ENCODE measurements around the gene TMEM63B. TPM values are rescaled to one million over a fixed set of nuclear protein-coding genes. Genes with fewer than 3 reads are reported as not detected.
A peak's percentile ranks its signal among the peaks of the same experiment; 100 is the strongest.
"Not testable (repeated sequence)": the region's sequence is repeated elsewhere in the genome, so short reads cannot be mapped to it uniquely, and the experiment has no call there.

Gene TMEM63B
- total RNA-seq, 1 experiment from 2014 or later: 25.5 TPM

DNA sequence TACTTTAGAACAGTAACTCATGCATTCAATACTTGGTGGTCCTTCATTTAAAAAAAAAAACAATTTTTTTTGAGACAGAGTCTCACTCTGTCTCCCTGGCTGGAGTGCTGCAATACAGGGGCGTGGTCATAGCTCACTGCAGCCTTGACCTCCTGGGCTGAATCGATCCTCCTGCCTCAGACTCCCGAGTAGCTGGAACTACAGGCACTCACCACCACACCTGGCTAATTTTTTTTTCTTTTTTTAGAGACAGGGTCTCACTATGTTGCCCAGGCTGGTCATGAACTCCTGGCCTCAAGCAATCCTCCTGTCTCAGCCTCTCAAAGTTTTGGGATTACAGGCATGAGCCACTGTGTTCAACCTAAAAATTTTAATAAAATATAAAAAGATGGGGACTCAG lies 17.2 kb downstream of the TMEM63B start:
- DNase-seq (ENCODE audit: low read depth): not testable (repeated sequence)

DNA sequence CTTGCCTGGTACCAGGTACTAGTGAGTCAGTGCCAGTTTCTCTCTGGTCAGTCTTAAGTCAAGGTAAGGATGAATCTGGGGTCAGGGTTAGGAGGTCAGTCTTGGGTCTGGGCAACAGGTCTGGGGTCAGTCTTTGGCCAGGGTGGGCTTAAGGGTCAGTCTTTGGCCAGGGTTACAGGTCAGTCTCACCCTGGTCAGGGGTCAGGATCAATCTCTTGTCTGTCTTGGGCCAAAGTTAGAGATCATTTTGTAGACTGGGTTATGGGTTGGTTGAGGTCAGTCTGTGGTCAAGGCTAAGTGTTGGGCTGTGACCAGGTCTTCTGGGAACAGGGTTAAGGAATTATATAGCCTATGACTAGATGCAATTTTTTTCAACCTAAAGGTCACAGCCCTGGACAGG lies 18.5 kb downstream of the TMEM63B start:
- no peak for DNase-seq (ENCODE audit: low read depth)

DNA sequence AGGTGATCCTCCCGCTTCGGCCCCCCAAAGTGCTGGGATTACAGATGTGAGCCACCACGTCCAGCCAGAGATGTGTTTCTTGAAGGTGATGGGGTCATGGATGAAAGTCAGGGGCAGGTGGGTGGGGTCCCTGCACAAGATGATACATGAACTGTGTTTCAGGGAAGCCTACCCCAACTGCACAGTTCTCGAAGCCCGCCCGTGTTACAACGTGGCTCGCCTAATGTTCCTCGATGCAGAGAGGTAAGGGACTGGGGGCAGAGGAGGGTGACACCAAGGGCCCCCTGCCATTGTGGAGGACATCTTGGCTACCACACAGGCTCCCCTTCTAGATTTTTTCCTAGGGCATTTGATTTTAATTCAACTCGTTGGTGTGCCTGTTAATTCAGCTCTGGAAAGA lies 19.3 kb downstream of the TMEM63B start:
- DNase-seq (ENCODE audit: low read depth): no peak

DNA sequence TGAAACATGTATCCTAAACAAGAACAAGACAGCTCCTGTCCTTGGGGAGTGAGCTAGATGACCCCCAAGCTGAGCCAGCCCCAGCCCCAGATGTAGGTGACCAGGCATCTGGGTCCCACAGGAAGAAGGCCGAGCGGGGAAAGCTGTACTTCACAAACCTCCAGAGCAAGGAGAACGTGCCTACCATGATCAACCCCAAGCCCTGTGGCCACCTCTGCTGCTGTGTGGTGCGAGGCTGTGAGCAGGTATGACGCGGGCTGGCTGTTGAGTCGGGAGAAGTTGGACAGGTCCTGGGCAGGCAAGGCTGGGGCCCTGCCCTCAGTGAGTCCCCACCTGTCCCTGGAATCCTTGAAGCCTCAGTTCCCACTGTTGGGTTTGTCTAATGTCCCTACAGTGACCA lies 19.9 kb downstream of the TMEM63B start:
- no peak for DNase-seq (ENCODE audit: low read depth)

DNA sequence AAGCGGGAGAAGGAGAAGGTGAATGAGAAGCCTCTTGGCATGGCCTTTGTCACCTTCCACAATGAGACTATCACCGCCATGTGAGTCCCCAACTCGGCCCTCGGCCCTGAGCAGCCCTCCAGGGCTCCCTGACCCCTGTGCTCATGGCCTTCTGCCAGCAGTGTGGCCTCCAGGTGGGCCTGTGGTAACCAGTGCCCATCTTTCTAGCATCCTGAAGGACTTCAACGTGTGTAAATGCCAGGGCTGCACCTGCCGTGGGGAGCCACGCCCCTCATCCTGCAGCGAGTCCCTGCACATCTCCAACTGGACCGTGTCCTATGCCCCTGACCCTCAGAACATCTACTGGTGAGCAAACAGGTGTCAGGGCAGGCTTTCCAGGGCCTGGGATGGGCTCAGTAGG lies 21.0 kb downstream of the TMEM63B start:
- DNase-seq (ENCODE audit: low read depth): no peak

DNA sequence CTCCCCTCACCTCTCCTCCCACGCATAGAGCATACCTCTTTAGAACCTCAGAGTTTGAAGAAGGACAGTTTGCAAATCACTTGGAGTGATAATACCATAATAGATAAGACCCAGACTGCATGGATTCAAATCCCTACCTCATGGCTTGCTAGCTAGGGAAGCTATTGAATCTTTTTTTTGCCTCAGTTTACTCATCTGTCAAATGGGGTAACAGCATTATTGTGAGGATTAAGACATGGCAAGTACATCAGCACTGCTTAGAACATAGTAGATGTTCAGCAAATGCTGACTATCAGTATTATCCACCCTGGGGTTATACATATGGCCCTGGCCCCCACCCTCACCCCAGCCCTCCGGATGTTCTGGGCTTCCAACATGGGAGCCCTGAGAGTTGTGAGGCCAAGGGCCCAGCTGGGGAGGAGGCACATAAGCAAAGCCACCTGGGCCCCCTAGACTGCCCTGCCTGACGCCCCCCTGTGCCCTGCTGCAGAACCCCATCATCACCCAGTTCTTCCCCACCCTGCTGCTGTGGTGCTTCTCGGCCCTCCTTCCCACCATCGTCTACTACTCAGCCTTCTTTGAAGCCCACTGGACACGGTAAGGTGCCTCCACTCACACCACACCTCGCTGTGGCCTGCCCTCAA lies 22.1 kb downstream of the TMEM63B start:
- no peak for DNase-seq (ENCODE audit: low read depth)

DNA sequence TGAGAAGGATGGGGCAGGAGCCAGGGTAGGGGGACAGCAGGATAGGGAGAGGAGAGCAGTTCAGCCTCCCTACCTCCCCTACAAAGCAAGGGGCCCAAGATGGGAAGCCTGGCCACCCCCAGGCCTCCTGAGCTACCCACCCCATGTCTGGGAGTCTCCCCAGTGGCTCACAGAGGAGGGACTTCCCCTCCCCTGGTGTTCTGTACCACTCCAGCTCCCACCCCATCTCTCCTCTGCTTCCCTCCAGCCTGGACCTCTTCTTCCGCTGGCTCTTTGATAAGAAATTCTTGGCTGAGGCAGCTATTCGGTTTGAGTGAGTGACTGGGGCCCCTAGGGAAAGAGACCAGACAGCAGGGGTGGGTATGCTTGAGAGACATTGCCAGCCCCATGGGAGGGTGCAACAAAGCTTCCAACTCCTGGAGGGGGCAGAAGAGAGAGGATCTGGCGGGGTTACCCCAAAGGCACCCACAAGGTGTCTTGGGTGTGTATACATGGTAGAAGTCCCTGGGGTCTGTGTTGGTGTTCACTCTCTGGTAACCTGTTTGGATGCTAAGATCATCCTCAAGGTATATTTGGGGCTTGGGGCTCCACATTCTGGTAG lies 23.1 kb downstream of the TMEM63B start:
- no peak for DNase-seq (ENCODE audit: low read depth)

DNA sequence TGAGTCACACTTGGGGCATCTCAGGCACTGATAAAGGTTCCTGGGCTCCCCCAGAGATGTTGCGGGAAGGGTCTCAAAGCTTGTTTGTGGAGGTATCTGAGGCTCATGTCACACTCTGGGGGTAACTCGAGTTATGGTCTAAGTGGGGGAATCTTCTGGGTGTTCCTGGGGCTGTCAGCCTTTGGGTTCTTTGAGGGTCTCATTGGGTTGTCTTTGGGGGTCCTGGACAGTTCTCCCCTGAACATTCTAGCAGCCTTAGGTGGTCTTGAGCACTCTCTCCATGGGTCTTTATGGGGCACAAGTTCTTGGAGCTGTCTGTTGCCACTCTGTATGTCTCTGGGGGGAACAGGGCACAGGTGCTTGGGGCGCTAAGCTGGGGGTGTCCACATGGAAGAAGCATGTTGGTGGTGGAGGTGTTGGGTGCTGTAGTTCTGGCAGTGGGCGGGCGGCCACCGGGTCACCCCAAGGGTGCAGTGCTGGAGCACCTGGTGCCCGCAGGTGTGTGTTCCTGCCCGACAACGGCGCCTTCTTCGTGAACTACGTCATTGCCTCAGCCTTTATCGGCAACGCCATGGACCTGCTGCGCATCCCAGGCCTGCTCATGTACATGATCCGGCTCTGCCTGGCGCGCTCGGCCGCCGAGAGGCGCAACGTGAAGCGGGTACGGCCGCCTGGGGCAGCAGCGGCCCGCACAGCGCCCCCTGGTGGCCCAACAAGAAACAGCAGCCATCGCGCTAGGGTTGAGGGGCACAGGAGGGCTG lies 24.2 kb downstream of the TMEM63B start:
- peak; percentile 83 for DNase-seq (ENCODE audit: low read depth)

DNA sequence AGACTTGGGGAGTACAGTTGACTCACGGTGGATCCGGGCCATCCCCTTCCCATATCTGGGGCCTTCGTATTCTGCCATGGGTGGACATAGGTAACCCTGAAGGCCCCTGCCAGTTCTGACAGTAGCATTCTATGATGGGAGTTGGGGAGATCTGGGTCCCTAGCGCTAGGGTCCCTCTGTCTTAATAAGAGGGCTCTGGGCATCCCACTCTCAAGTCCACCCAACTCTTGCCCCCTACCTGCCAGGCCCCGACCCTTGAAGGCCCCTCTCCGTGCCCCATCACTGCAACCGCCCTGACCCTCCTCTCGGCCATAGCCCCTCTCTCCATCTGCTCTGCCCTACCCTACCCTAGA lies 24.7 kb downstream of the TMEM63B start:
- DNase-seq (ENCODE audit: low read depth): no peak

DNA sequence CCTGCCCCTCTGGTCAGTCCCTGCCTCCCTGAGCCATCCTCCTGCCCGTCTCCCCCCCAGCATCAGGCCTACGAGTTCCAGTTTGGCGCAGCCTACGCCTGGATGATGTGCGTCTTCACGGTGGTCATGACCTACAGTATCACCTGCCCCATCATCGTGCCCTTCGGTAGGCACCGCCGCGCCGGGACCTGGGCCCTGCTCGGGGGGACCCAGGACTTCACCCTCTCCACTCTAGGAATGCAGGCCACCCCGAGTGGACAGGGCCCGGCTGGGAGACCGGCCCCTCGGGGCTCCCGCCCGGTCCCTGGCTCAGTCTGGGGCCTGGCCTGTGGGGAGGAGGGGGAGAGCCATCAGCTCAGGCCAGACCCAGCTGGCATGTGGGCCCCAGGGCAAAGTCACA lies 25.2 kb downstream of the TMEM63B start:
- DNase-seq (ENCODE audit: low read depth): no peak

DNA sequence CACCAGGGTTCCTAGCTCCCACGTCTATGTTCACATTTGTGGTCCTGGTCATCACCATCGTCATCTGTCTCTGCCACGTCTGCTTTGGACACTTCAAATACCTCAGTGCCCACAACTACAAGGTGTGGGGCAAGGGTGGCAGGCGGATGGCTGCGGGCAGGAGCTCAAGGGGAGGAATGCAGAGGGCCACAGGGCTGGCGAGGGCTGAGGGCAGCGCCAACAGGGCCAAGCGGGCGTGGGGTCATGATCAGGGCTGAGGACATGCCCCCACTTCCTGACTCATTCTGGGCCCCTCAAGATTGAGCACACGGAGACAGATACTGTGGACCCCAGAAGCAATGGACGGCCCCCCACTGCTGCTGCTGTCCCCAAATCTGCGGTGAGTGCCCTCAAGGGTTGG lies 26.7 kb downstream of the TMEM63B start:
- no peak for DNase-seq (ENCODE audit: low read depth)

DNA sequence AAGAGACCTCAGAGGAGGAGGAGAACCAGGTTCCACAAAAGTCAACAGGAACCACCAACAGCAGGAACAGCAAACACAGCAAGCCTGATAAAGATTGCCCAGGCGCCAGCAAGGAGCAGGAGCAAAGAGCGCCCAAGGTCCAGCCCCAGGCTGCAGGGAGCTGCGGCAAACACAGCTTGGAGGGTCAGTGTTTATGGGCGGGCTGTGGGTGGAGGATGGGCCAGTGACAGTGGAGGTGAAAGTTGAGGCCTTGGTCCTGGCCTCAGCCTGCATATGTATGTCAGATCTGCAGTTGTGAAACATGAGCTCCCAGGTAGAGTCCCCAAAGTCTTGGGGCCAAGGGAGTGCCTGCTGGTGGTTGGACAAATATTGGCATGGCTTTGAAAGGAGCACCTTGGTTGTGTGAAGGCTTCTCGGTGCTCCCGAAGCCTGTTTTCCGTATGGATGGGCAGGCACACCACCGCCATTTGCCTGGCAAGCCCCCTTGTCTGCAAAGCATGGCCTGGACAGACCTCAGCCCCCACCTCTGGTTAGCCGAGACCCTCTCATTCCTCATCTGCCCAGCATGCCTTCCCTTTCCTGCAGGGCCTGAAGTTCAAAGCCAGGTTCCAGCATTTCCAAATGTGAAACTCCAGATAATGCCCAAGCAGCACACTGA lies 29.3 kb downstream of the TMEM63B start:
- no peak for DNase-seq (ENCODE audit: low read depth)

DNA sequence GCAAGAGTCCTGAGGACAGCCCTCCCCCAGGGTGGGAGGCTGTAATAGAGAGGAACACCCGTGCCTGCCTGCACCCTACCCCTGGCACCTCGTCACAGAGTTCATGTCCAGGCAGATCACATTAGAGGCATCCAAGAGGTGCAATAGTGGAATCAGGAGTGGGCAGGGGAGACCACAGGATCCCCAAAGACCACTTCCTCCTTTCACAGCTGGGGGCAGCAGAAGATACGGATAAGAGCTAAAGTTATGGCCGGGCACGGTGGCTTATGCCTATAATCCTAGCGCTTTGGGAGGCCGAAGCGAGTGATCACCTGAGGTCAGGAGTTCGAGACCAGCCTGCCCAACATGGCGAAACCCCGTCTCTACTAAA lies 29.8 kb downstream of the TMEM63B start:
- DNase-seq (ENCODE audit: low read depth): no peak

DNA sequence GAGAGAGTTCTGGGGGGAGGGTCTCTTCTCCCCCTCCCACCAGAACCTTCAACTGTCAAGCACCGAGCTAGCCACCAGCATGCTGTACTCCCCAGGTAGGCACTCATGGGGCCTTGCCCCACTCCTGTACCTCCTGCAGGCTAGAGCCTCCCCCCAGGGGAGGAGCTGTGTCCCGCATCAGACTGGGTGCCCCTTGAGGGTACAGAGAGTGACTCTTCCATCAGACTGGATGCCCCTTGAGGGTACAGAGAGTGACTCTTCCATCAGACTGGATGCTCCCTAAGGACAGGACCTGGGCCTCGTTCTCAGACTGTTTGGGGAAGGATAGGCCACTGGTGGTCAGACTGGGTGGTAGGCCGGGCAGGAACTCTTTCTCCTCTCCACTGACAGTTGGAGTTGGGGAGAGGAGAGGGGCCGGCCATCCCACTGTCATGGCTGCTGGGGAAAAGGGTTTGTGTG lies 31.4 kb downstream of the TMEM63B start, which contains the start of gene CAPN11:
Gene CAPN11 (plus strand): TSS at position 51 of the 459 bp plus-strand sequence. CDS start 29 bp downstream, at position 80.
- DNase-seq (ENCODE audit: low read depth): no peak

DNA sequence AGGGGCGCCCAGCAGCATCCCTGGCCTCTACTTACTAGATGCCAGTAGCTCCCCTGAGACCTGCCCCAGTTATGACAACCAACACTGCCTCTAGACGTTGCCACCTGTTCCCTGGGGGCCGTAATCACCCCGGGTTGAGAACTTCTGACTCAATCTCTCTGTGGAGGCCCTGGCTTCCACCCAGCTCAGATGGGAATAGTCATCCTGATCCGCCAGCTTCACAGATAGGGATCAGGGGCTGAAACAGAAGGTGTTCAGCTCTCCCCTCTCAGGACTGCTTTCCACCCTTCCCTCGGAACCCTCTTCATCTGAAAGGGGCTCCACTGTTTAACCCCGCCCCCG lies 34.6 kb downstream of the TMEM63B start:
- DNase-seq (ENCODE audit: low read depth): peak; percentile 85

DNA sequence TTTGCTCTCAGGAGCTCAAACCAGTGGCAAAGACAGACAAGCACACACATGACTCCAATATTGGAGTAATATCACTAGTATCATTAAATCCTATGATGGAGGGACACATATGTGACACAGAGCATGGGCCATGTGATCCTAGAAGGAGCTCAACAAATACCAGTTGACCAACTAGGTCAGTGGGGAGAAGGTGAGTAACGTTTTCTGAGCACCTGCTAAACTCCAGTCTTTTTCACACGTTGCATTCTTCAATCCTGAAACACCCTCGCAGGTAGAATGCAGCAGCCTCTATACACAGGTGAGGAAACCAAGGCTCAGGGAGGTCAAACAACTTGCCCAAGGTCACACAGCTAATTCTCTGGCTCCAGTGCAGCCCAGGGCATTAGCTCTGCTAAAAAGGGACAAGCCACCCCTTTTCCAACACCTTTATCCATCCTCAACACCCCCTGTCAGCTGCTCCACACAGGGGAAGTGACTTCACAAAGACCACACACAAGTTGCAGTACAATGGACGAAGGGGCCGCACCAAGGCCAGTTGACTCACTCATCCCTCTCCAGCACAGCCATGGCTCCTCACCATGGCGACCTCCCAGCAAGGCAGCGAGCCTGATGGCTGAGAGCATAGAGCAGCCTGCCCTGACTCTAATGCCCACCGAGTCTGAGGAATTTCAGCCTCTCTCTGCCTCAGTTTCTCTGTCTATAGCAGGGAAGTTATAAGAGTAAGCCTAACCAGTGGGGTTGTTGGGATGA lies 35.7 kb downstream of the TMEM63B start:
- peak; percentile 32 for DNase-seq (ENCODE audit: low read depth)

DNA sequence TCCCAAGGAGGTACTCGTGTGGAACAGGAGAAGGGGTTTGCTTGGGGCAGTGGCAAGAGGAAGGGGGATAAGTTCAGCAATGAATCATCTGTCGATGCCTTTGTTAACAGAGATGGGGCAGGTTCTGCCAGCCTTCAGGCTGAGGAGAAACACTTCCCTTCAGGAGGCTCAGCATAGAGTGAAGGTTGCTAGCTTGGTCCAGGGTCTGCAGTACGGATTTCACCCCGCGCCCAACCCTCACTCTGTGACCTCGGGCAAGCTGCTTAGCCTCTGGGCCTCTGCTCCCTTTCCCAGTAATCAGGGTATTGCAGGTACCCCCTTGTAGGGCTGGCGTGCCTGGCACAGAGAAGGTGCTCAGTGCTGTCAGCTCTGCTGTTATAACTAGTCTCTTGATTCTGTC lies 38.8 kb downstream of the TMEM63B start:
- DNase-seq (ENCODE audit: low read depth): no peak

DNA sequence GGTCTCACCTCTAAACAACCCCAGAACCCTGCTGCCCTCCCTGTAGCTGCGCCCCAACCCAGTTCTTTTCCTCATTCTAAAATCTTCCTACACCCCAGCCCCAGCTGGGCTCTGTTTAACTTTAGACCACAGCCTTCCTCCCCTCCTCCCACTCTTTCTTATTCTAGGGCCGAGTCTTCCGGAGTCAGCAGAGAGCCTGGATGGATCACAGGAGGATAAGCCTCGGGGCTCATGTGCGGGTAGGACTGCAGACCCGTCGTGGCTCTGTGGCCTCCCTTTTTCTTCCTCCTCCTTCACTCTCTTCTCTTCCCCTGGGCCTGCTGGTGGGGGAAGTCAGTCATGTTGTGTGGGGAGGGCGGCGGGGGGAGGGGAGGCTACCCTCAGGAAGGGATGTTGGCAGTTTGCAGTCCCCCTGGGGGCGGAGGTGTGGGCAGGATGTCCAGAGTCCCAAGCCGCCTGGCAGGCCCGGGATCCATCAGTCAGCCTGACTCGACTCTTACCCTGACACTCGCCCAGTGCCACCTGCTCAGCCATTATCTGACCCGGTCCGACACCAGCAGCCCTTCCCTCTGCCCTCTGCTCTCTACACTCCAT lies 39.3 kb downstream of the TMEM63B start:
- no peak for DNase-seq (ENCODE audit: low read depth)

DNA sequence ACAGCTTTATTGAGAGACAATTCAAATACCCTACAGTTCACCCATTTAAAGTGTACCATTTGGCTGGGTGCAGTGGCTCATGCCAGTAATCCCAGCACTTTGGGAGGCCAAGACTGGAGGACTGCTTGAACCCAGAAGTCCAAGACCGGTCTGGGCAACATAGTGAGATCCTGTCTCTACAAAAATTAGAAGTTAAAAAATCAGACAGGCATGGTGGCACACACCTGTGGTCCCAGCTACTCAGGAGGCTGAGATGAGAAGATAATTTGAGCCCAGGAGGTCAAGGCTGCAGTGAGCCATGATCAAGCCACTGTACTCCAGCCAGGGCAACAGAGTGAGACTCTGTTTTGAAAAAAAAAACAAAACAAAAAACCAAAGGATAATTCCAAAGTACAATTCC lies 40.2 kb downstream of the TMEM63B start:
- no peak for DNase-seq (ENCODE audit: low read depth)

DNA sequence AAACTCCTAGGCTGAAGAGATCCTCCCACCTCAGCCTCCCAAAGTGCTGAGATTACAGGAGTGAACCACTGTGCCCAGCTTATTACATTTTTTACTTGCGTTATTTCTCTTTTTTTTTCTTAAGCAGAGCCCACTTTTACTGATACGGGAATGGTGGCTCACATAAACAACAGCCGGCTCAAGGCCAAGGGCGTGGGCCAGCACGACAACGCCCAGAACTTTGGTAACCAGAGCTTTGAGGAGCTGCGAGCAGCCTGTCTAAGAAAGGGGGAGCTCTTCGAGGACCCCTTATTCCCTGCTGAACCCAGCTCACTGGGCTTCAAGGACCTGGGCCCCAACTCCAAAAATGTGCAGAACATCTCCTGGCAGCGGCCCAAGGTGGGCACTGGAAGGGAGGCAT lies 41.8 kb downstream of the TMEM63B start:
- DNase-seq (ENCODE audit: low read depth): no peak

DNA sequence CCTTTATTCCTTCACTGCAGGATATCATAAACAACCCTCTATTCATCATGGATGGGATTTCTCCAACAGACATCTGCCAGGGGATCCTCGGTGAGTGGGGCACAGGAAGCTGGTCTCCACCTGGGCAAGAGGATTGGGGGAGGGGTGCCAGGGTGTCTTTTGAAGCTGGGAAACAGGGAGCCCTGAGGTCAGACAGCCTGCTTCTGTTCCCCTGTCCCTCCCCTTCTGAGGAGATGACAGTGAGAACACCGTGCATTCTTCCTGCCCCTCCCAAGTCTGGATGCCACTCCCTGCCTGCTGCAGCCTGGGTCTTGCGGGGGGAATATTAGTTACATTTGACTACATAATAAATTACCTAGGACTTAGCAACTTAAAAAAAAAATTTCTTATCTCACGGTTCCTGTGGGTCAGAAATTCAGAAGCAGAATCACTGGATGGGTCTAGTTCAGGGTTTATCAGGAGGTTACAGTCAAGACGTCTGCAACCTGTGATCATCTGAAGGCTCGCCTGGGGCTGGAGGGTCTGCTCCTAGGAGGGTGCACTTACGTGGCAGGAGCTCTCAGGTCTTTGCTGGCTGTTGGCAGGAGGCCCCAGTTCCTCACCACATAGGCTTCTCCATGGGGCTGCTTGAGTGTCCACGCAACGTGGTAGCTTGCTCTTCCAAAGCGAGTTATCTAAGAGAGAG lies 42.7 kb downstream of the TMEM63B start:
- no peak for DNase-seq (ENCODE audit: low read depth)

Data from Daoy (cell line).